SU-DHL-6 (cell line): ENCODE data around the gene C2CD2L.
A peak's percentile ranks its signal among the peaks of the same experiment; 100 is the strongest.

Experiments used
- H2AFZ ChIP-seq: fragments of 200-600 bp; sonication (generic); 2 replicates; pipeline ENCODE4 v1.6.1; 2014; ENCODE audit warnings: low read depth, mild to moderate bottlenecking, moderate library complexity, mixed read lengths, antibody characterized with exemption, low read length; ENCODE audit not compliant: severe bottlenecking
- H3F3A ChIP-seq: fragments of 200-600 bp; shearing (Covaris generic); 2 replicates; pipeline ENCODE4 v1.6.0; 2016; ENCODE audit warnings: antibody characterized with exemption, mild to moderate bottlenecking; ENCODE audit not compliant: insufficient read depth
- H3K27ac ChIP-seq: fragments of 200-600 bp; sonication (generic); 2 replicates; pipeline ENCODE4 v1.5.1; 2016; ENCODE audit warnings: low read depth, mild to moderate bottlenecking, low read length, moderate library complexity, mixed read lengths
- H3K27me3 ChIP-seq: fragments of 200-600 bp; sonication (generic), shearing (Covaris generic); 2 replicates; pipeline ENCODE4 v1.6.0; 2014; ENCODE audit warnings: mild to moderate bottlenecking, low read length
- H3K36me3 ChIP-seq: fragments of 200-600 bp; sonication (generic); 2 replicates; pipeline ENCODE4 v1.6.1; 2014; ENCODE audit warnings: mild to moderate bottlenecking, low read length, mixed read lengths
- H3K4me2 ChIP-seq: fragments of 300-600, 200-600 bp; shearing (Covaris generic), sonication (generic); 2 replicates; pipeline ENCODE4 v1.6.0; 2014; ENCODE audit warnings: low read length, low read depth, mild to moderate bottlenecking; ENCODE audit not compliant: poor library complexity, severe bottlenecking
- H3K4me3 ChIP-seq: fragments of 200-600 bp; sonication (generic); 2 replicates; pipeline ENCODE4 v1.5.1; 2014; ENCODE audit warnings: antibody characterized with exemption, low read length, mild to moderate bottlenecking, mixed read lengths; ENCODE audit not compliant: insufficient read depth, poor library complexity, severe bottlenecking
- H3K79me2 ChIP-seq: fragments of 200-600 bp; sonication (generic); 2 replicates; pipeline ENCODE4 v1.6.1; 2014; ENCODE audit warnings: mild to moderate bottlenecking, low read length, moderate library complexity; ENCODE audit not compliant: insufficient read depth
- H3K9ac ChIP-seq: fragments of 200-600 bp; sonication (generic); 2 replicates; pipeline ENCODE4 v1.7.0; 2014; ENCODE audit warnings: mild to moderate bottlenecking, low read length
- H3K9me2 ChIP-seq: fragments of 200-600 bp; sonication (generic); replicated peaks from 2 replicates; pipeline ENCODE4 v1.6.1; 2014; ENCODE audit warnings: low read length; ENCODE audit not compliant: insufficient read depth
- H3K9me3 ChIP-seq: fragments of 200-600 bp; sonication (generic); 2 replicates; pipeline ENCODE4 v1.6.1; 2014; ENCODE audit warnings: low read length, mixed read lengths; ENCODE audit not compliant: insufficient read depth
- H4K20me1 ChIP-seq: fragments of 200-600 bp; sonication (generic); 2 replicates; pipeline ENCODE4 v1.6.1; 2014; ENCODE audit warnings: low read depth, mild to moderate bottlenecking, antibody characterized with exemption, low read length, moderate library complexity, mixed read lengths
- EZH2phosphoT487 ChIP-seq: fragments of 200-600 bp; sonication (generic), shearing (Covaris generic); conservative IDR thresholded peaks from 2 replicates; pipeline ENCODE4 v1.6.1; 2018; ENCODE audit warnings: mild to moderate bottlenecking, antibody characterized with exemption, low read length, moderate library complexity, mixed read lengths
- TF ChIP-seq, protein P1 (sequence below): fragments of 200-600 bp; sonication (generic); IDR thresholded peaks from one replicate; pipeline ENCODE4 v1.5.1; 2017; ENCODE audit warnings: antibody characterized with exemption, mild to moderate bottlenecking, low read length, moderate library complexity; ENCODE audit not compliant: insufficient read depth, poor library complexity, severe bottlenecking

C2CD2L gene

DNA sequence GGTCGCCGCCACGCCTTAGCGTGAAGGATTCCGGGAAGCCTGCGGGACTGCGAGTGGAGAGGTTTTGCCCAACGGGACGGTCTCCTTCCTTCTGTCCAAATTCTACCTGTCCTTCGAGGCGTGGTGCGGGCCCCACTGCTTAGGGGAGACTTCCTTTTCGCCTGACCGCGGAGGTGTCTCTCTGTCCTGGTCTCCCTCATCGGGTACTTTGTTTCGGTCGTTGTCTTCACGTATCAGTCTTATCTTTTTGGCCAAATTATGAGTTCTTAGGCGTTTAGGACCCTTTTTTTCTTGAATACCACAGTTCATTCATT, 14.6 kb downstream of the C2CD2L start:
- H3K9ac ChIP-seq, result peak overlapping the region; percentile 89
- TF ChIP-seq, protein P1, sequence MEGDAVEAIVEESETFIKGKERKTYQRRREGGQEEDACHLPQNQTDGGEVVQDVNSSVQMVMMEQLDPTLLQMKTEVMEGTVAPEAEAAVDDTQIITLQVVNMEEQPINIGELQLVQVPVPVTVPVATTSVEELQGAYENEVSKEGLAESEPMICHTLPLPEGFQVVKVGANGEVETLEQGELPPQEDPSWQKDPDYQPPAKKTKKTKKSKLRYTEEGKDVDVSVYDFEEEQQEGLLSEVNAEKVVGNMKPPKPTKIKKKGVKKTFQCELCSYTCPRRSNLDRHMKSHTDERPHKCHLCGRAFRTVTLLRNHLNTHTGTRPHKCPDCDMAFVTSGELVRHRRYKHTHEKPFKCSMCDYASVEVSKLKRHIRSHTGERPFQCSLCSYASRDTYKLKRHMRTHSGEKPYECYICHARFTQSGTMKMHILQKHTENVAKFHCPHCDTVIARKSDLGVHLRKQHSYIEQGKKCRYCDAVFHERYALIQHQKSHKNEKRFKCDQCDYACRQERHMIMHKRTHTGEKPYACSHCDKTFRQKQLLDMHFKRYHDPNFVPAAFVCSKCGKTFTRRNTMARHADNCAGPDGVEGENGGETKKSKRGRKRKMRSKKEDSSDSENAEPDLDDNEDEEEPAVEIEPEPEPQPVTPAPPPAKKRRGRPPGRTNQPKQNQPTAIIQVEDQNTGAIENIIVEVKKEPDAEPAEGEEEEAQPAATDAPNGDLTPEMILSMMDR, result no peak
- TF ChIP-seq EZH2phosphoT487, result no peak
- peak overlapping the region; percentile 92 for H3K4me3 ChIP-seq
- peak overlapping the region; percentile 77 for H2AFZ ChIP-seq
- H3F3A ChIP-seq, result peaks cover 16% of the 10 kb centered on the region
- H3K4me2 ChIP-seq, result peak overlapping the region; percentile 84
- H3K27me3 ChIP-seq, result no peaks in the 10 kb centered on the region
- no peak overlapping the region for H3K27ac ChIP-seq
- no peaks in the 10 kb centered on the region for H3K9me3 ChIP-seq
- H3K9me2 ChIP-seq, result no peaks in the 10 kb centered on the region
- H3K79me2 ChIP-seq, result peaks cover 29% of the 10 kb centered on the region
- no peaks in the 10 kb centered on the region for H4K20me1 ChIP-seq
- H3K36me3 ChIP-seq, result no peaks in the 10 kb centered on the region

DNA sequence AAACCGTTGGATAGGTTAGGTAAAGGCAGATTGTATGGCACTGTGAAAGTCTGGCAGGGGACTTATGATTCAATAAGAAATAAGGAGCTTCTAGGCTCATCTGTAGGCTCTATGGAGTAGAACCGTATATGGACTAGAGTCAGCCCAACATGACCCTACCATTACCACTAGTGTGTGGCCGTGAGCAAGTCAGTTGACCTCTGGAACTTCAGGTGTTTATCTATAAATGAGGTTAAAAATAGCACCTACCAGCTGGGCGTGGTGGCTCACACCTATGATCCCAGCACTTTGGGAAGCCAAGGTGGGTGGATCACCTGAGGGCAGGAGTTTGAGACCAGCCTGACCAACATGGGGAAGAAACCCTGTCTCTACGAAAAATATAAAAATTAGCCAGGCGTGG, 18.7 kb downstream of the C2CD2L start:
- Histone ChIP-seq H4K20me1 (no peaks in the 10 kb centered on the region), H3K27ac (no peak overlapping the region), H3K36me3 (no peaks in the 10 kb centered on the region), H3K27me3 (no peaks in the 10 kb centered on the region), H3K4me3 (no peak overlapping the region), H2AFZ (no peak overlapping the region), H3K9me3 (no peaks in the 10 kb centered on the region), H3F3A (no peaks in the 10 kb centered on the region), H3K9ac (no peak overlapping the region), H3K4me2 (no peak overlapping the region), H3K79me2 (peaks cover 29% of the 10 kb centered on the region), H3K9me2 (no peaks in the 10 kb centered on the region)
- TF ChIP-seq, protein P1, result no peak
- no peak for TF ChIP-seq EZH2phosphoT487

DNA sequence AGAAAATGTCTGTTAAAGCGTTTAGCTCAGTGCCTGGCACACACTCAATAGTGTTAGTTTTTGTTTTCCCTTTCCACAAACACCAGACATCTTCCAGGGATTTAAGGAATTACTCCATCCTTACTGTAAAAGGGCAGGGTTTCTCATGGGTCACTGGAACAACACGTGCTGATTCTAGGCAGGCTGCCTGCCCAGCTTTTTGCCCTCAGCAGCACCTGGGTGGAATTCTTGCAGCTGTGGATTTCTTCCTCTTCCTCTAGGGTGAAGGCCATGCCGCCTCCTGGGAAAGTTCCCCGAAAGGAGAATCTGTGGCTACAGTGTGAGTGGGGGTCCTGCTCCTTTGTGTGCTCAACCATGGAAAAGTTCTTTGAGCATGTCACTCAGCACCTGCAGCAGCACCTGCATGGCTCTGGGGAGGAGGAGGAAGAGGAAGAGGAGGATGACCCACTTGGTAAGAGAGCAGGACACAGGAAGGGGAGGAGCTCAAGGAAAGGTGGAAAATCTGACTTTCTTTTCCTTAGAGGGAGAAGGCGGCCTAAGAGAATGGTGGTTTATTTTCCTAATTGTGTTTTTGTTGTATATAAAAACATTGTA, 19.6 kb downstream of the C2CD2L start:
- H3F3A ChIP-seq, result no peaks in the 10 kb centered on the region
- no peak overlapping the region for H3K9ac ChIP-seq
- H3K4me2 ChIP-seq, result no peak overlapping the region
- no peaks in the 10 kb centered on the region for H4K20me1 ChIP-seq
- H3K79me2 ChIP-seq, result peaks cover 26% of the 10 kb centered on the region
- no peaks in the 10 kb centered on the region for H3K9me2 ChIP-seq
- H2AFZ ChIP-seq, result no peak overlapping the region
- no peak for TF ChIP-seq EZH2phosphoT487
- TF ChIP-seq, protein P1, result no peak
- no peaks in the 10 kb centered on the region for H3K9me3 ChIP-seq
- H3K36me3 ChIP-seq, result no peaks in the 10 kb centered on the region
- H3K27ac ChIP-seq, result no peak overlapping the region
- H3K4me3 ChIP-seq, result no peak overlapping the region
- no peaks in the 10 kb centered on the region for H3K27me3 ChIP-seq
